ENCODE data around the gene EPHB2.

GRCh38 chr1:22750685-22751051 is 40.0 kb downstream of the EPHB2 start:
- TF ChIP-seq, protein P1, sequence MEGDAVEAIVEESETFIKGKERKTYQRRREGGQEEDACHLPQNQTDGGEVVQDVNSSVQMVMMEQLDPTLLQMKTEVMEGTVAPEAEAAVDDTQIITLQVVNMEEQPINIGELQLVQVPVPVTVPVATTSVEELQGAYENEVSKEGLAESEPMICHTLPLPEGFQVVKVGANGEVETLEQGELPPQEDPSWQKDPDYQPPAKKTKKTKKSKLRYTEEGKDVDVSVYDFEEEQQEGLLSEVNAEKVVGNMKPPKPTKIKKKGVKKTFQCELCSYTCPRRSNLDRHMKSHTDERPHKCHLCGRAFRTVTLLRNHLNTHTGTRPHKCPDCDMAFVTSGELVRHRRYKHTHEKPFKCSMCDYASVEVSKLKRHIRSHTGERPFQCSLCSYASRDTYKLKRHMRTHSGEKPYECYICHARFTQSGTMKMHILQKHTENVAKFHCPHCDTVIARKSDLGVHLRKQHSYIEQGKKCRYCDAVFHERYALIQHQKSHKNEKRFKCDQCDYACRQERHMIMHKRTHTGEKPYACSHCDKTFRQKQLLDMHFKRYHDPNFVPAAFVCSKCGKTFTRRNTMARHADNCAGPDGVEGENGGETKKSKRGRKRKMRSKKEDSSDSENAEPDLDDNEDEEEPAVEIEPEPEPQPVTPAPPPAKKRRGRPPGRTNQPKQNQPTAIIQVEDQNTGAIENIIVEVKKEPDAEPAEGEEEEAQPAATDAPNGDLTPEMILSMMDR (IDR thresholded peaks at IDR 0.05) = no peak
- no peak for TF ChIP-seq EZH2 (IDR thresholded peaks at IDR 0.05; ENCODE audit: borderline replicate concordance, insufficient read depth, low read depth, low read length, poor library complexity, severe bottlenecking)

Measured in B cell (primary cell).